Ovary (tissue), 9 donors: ENCODE measurements around the gene BARHL1. TPM values are rescaled to one million over a fixed set of nuclear protein-coding genes. Genes with fewer than 3 reads are reported as not detected.

ENCODE experiments used
- DNase-seq, 5 donors: peaks; one replicate each; pipeline ENCODE4 v3.0.0-alpha.2; 2019 to 2020
- H3K27ac ChIP-seq, 2 donors: fragments of 200-600 bp; one replicate each; pipeline versions ENCODE4 v1.5.1 to v1.8.0; 2019 to 2022
- H3K27me3 ChIP-seq: fragments of 200-600 bp; one replicate; pipeline ENCODE4 v1.8.0; 2022
- H3K36me3 ChIP-seq: fragments of 200-600 bp; sonication (generic); one replicate; pipeline ENCODE4 v1.5.1; 2019
- H3K4me1 ChIP-seq: one replicate; pipeline ENCODE4 v1.8.1; 2013; ENCODE audit warnings: mild to moderate bottlenecking, moderate library complexity; ENCODE audit not compliant: insufficient read depth
- H3K4me3 ChIP-seq: fragments of 200-600 bp; sonication (generic); one replicate; pipeline ENCODE4 v1.5.1; 2017
- H3K9me3 ChIP-seq, 2 donors: fragments of 200-600 bp in 1 of 2; sonication (generic) in 1 of 2; one replicate each; pipeline versions ENCODE4 v1.5.1 to v1.8.1; 2013 to 2019; ENCODE audit warnings: mild to moderate bottlenecking in 1 of 2, moderate library complexity in 1 of 2
- EP300 ChIP-seq: sonication (generic); formaldehyde crosslinking; IDR thresholded peaks from one replicate; pipeline ENCODE4 v1.6.1; 2017; ENCODE audit warnings: antibody characterized with exemption
- POLR2A ChIP-seq: fragments of 450-650 bp; IDR thresholded peaks from one replicate; pipeline ENCODE4 v1.6.1; 2017; ENCODE audit warnings: antibody characterized with exemption, mild to moderate bottlenecking, moderate library complexity
- WGBS, 3 donors: extraction: QIAGEN DNeasy Blood & Tissue Kit in 1 of 3; methylation state at CpG; one replicate each; pipeline versions ENCODE4 v1.1.5 to v1.1.7; 2013 to 2017; 5-methylcytosine and 5-hydroxymethylcytosine counted together
- intact Hi-C, 4 donors: fragments of 100-400 bp; cut with DNase I; formaldehyde crosslinking; loops; one replicate each; pipeline versions ENCODE4 v1.11.0 to v1.15.1; 2022 to 2023
- polyA plus RNA-seq, 2 donors: library from polyadenylated mRNA; stranded (reverse); fragments of 200-250 nt in 1 of 2; fragments of 350-450 nt in 1 of 2; fragmentation: Illumina TruSeq in 1 of 2; extraction: RNeasy Lipid Tissue Mini Kit (QIAGEN cat#74804) in 1 of 2; gene quantifications; one replicate each; pipeline ENCODE4 v1.2.3, GENCODE V29; 2013 to 2014
- total RNA-seq, 7 donors: library from RNA; depleted of rRNA in 2 of 7; stranded (reverse); fragments of >200 nt in 2 of 7; fragmentation: NEBNext Ultra II Directional in 3 of 7; extraction: Animal tissue kit (Norgen Biotek cat#: 25700) in 3 of 7; gene quantifications; one replicate each; pipeline versions ENCODE4 v1.1.0 to v1.2.4, GENCODE V29; 2016 to 2023
- TF ChIP-seq, protein P1 (sequence below), 3 donors: fragments of 450-650 bp in 2 of 3; fragments of 200-600 bp in 1 of 3; IDR thresholded peaks; one replicate each; pipeline versions ENCODE4 v1.5.1 to v1.8.0; 2016 to 2022; ENCODE audit warnings: antibody characterized with exemption in 3 of 3, mild to moderate bottlenecking in 1 of 3
- donor health status: DM: no; HTN: no; CAD: no; lungs with moderate emphysema.
- donor health status: DM: no; HTN: no; CAD: no.
- donor health status: Bipolar disorder and iron deficiency.
- donor health status: DM: yes; HTN: yes; CAD: no.
- donor health status: DM: no; HTN: no; CAD: no.
- donor health status: DM: yes; HTN: yes; CAD: no.

BARHL1 gene
- total and polyA plus RNA-seq, 9 donors: not detected

DNA sequence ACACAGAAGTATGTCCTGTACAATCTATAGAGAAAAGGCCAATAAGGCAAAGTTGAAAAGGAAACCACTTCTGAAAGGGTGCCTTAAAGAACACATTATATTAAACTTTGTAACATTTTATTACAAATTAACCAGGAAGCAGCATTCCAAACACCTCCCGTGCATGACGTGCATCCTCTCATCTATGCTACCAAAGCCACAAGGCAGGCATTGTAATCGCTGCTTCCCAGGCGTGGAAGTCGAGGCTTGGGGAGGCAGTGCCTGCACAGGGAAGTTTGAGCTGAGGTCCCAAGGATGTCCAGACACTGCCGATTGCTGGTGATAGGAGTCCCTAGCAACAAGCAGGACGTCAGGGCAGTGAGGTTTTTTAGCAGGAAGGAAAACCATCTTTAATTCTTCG lies 44.3 kb upstream of the BARHL1 start:
- H3K27ac ChIP-seq: no peak overlapping the region
- intact Hi-C loops: no loop called here
- no peaks in the 10 kb centered on the region for H3K27me3 ChIP-seq
- TF ChIP-seq EP300 (no peak), POLR2A (no peak)
- TF ChIP-seq, protein P1, sequence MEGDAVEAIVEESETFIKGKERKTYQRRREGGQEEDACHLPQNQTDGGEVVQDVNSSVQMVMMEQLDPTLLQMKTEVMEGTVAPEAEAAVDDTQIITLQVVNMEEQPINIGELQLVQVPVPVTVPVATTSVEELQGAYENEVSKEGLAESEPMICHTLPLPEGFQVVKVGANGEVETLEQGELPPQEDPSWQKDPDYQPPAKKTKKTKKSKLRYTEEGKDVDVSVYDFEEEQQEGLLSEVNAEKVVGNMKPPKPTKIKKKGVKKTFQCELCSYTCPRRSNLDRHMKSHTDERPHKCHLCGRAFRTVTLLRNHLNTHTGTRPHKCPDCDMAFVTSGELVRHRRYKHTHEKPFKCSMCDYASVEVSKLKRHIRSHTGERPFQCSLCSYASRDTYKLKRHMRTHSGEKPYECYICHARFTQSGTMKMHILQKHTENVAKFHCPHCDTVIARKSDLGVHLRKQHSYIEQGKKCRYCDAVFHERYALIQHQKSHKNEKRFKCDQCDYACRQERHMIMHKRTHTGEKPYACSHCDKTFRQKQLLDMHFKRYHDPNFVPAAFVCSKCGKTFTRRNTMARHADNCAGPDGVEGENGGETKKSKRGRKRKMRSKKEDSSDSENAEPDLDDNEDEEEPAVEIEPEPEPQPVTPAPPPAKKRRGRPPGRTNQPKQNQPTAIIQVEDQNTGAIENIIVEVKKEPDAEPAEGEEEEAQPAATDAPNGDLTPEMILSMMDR (IDR thresholded peaks at IDR 0.05): no peak
- no peak overlapping the region for H3K4me3 ChIP-seq
- peaks cover 0 to 4% of the 10 kb centered on the region in 2 donors for H3K9me3 ChIP-seq
- H3K36me3 ChIP-seq: no peaks in the 10 kb centered on the region
- 68 to 76% (median 71%) methylated on average over 8 of the region's 8 CpGs for WGBS, 3 donors
- no peaks in the 10 kb centered on the region for H3K4me1 ChIP-seq
- no peak for DNase-seq

DNA sequence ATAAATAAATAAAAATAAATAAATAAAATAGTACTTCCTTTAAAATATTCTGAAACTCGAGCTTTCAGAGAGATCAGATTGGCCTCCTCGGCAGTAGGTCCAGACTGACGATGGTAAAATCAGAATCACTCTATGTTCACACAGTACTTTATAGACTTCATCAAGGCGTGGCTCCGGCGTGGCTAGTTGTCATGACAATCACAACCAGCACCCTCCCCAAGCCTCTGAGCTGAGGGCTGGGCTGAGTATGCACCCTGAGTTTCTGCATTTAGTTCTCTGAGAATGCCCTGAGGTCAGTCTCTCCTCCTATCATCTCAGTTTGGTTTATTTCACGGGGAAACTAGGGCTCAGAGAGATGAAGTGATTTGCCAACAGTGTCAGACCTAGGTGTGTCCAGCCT lies 43.3 kb upstream of the BARHL1 start:
- no peak for TF ChIP-seq EP300
- no peak overlapping the region for H3K4me3 ChIP-seq
- H3K27me3 ChIP-seq: no peaks in the 10 kb centered on the region
- 70 to 74% (median 73%) methylated on average over 7 of the region's 7 CpGs for WGBS, 3 donors
- intact Hi-C loops: no loop called here
- H3K9me3 ChIP-seq: peaks cover 0 to 4% of the 10 kb centered on the region in 2 donors
- DNase-seq: no peak
- H3K4me1 ChIP-seq: no peaks in the 10 kb centered on the region
- H3K36me3 ChIP-seq: no peaks in the 10 kb centered on the region
- H3K27ac ChIP-seq: no peak overlapping the region

DNA sequence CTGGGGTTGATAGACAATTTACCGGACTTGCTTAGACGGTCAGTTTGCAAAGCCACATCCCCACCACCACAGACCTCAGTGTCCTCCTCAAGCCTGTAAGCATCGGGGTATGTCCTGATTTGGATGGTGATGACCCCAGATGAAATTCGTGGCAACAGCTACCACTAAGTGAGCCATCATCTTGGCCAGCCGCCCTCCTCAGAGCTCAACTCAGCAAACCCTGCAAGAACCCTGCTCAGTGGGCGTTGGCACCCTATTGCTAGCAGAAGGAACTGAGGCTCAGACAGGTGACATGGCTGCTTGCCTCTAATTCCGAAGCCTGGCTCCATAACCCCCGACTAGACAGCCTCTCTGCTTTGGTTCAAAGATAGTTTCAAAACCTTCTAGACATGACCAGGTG lies 41.4 kb upstream of the BARHL1 start:
- intact Hi-C loops: no loop called here
- no peaks in the 10 kb centered on the region for H3K4me1 ChIP-seq
- no peaks in the 10 kb centered on the region for H3K36me3 ChIP-seq
- H3K9me3 ChIP-seq: no peaks in the 10 kb centered on the region
- no peak overlapping the region for H3K4me3 ChIP-seq
- TF ChIP-seq POLR2A (no peak), EP300 (no peak)
- TF ChIP-seq, protein P1 (IDR thresholded peaks at IDR 0.05): no peak
- H3K27ac ChIP-seq: no peak overlapping the region
- no peaks in the 10 kb centered on the region for H3K27me3 ChIP-seq
- 86 to 90% (median 90%) methylated on average over 8 of the region's 8 CpGs for WGBS, 3 donors
- no peak for DNase-seq

DNA sequence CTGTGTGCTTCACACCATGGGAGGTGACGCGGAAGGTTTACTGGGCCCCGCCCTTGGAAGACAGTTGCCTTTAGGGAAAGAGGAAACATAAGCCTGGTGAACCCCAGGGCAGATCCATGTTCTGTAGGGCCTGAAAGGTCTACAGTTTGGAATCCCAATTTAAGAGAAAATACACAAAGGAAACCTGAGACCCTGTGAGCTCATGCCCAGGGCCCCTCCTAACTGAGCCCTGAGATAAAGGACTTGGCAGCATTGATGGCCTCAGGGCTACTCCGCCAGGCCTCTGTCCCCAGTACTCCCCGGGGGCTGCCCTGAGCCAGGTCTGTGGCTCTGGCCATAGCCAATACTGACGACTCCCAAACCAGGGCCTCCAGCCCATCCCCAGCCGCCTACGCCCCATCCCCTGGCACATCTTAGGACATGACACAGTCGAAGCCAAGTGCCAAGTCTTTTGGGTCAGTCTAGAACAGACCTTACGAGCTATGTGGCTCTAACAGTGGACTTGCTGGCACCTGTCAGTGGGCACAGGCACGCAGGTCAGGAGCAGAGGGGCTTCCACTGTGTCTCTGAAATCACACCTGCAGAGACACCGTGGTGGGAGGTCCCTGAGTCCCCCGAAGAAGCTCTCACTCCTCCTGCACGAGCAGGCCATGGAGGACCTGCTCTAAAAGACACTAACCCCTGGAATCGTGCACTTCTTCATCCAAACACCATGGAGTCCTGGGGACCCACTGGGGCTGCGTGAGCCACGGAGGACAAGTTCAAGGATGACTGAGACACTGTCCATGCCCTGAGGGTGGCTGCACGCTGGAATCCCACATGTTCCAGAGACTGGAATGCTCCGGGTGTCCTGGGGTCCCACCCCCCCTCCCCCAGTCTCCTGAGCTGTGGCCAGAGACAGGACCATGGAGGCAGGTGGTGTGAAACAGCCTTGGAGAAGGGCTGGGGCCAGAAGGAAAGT lies 40.3 kb upstream of the BARHL1 start:
- TF ChIP-seq POLR2A (no peak), EP300 (no peak)
- TF ChIP-seq, protein P1 (IDR thresholded peaks at IDR 0.05): no peak
- intact Hi-C loops: no loop called here
- H3K9me3 ChIP-seq: no peaks in the 10 kb centered on the region
- no peaks in the 10 kb centered on the region for H3K27me3 ChIP-seq
- no peak for DNase-seq
- no peaks in the 10 kb centered on the region for H3K36me3 ChIP-seq
- no peak overlapping the region for H3K4me3 ChIP-seq
- WGBS, 3 donors: 85 to 91% (median 85%) methylated on average over 19 of the region's 19 CpGs
- H3K4me1 ChIP-seq: no peaks in the 10 kb centered on the region
- no peak overlapping the region for H3K27ac ChIP-seq

DNA sequence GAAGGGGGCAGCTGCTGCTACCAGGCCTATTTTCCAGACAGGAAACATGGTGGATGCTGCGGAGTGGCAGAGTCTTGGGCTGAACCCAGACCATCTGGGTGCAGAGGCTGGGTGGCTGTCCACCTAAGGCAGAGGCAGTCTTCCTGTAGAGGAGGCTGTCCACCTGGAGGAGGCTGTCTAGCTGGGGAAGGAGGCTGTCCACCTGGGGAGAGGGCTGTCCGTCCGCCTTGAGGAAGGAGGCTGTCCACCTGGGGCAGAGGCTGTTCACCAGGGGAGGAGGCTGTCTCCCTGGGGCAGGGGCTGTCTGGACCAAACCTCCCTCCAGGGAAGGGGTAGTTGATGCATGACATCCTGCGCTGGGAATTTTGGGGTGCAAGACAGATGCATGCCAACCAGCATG lies 39.2 kb upstream of the BARHL1 start:
- 91 to 96% (median 93%) methylated on average over 4 of the region's 4 CpGs for WGBS, 3 donors
- H3K9me3 ChIP-seq: no peaks in the 10 kb centered on the region
- TF ChIP-seq POLR2A: no peak
- TF ChIP-seq EP300: no peak
- TF ChIP-seq, protein P1 (IDR thresholded peaks at IDR 0.05): no peak
- H3K27me3 ChIP-seq: no peaks in the 10 kb centered on the region
- DNase-seq: no peak
- H3K27ac ChIP-seq: no peak overlapping the region
- H3K4me1 ChIP-seq: no peaks in the 10 kb centered on the region
- H3K4me3 ChIP-seq: no peak overlapping the region
- intact Hi-C loops: no loop called here
- no peaks in the 10 kb centered on the region for H3K36me3 ChIP-seq
